Gastrocnemius medialis (tissue), 4 donors: ENCODE data around the gene CSKMT. TPM values are rescaled to one million over a fixed set of nuclear protein-coding genes. Genes with fewer than 3 reads are reported as not detected.

Experiments used
- ATAC-seq, 2 donors: fragments of 150-250 bp; one replicate each; pipeline ENCODE4 v1.9.1; 2016
- DNase-seq, 2 donors: peaks; one replicate each; pipeline ENCODE4 v3.0.0-alpha.2; 2019
- H3K27ac ChIP-seq, 4 donors: fragments of 200-600 bp; sonication (generic); 1 replicate in 1 of 4; 2 replicates in 3 of 4; pipeline ENCODE4 v1.5.1; 2016 to 2018; ENCODE audit warnings: mild to moderate bottlenecking in 2 of 4, moderate library complexity in 1 of 4
- H3K27me3 ChIP-seq, 3 donors: fragments of 200-600 bp; sonication (generic) in 2 of 3; 1 replicate in 1 of 3; 2 replicates in 2 of 3; pipeline versions ENCODE4 v1.5.1 to v1.6.0; 2016 to 2019; ENCODE audit warnings: mild to moderate bottlenecking in 1 of 3, moderate library complexity in 1 of 3
- H3K36me3 ChIP-seq, 2 donors: fragments of 200-600 bp; sonication (generic) in 1 of 2; one replicate each; pipeline ENCODE4 v1.5.1; 2017 to 2018
- H3K4me1 ChIP-seq, 2 donors: fragments of 200-600 bp; sonication (generic) in 1 of 2; one replicate each; pipeline ENCODE4 v1.5.1; 2016 to 2017; ENCODE audit warnings: mild to moderate bottlenecking in 2 of 2
- H3K4me3 ChIP-seq, 4 donors: fragments of 200-600 bp; sonication (generic) in 3 of 4; 1 replicate in 1 of 4; 2 replicates in 3 of 4; pipeline ENCODE4 v1.5.1; 2016 to 2019; ENCODE audit warnings: mild to moderate bottlenecking in 2 of 4
- H3K9me3 ChIP-seq, 3 donors: fragments of 200-600 bp; sonication (generic) in 2 of 3; 1 replicate in 1 of 3; 2 replicates in 2 of 3; pipeline ENCODE4 v1.5.1; 2016 to 2019
- CTCF ChIP-seq, 5 experiments: fragments of 450-650 bp in 3 of 5; fragments of 200-600 bp in 2 of 5; sonication (generic) in 2 of 5; IDR thresholded peaks in 4 of 5; conservative IDR thresholded peaks in 1 of 5; 1 replicate in 4 of 5; 2 replicates in 1 of 5; pipeline ENCODE4 v1.5.1; 2016 to 2019; ENCODE audit warnings: antibody characterized with exemption in 5 of 5, mild to moderate bottlenecking in 3 of 5, moderate library complexity in 3 of 5
- POLR2A ChIP-seq, 2 donors: fragments of 450-650 bp; IDR thresholded peaks; one replicate each; pipeline ENCODE4 v1.6.1; 2017; ENCODE audit warnings: antibody characterized with exemption in 2 of 2, mild to moderate bottlenecking in 2 of 2, moderate library complexity in 2 of 2
- in situ Hi-C, 4 donors: fragments of 200-750 bp; cut with MboI; loops; one replicate each; pipeline versions ENCODE4 v1.15.0 to v1.8.0; 2017; ENCODE audit warnings: low sequenced_read_pairs in 4 of 4
- intact Hi-C: fragments of 100-400 bp; cut with DNase I; formaldehyde crosslinking; loops from one replicate; pipeline ENCODE4 v1.15.1; 2023; ENCODE audit warnings: low total_unique reads
- total RNA-seq, 4 donors: library from RNA; depleted of rRNA; stranded (reverse); fragments of >200 nt; gene quantifications; one replicate each; pipeline versions ENCODE4 v1.1.0 to v1.2.3, GENCODE V29; 2016

CSKMT gene
- total RNA-seq, 4 donors from 2014 or later = 1.7 to 4.5 (median 2.8) TPM

- in situ Hi-C loops (no loop called here), intact Hi-C loops (loop anchor here (2.0 kb wide), 2 partner anchors 26 to 42 kb away; partner anchors contain the start of gene UBXN1)
- peak overlapping the region; percentile 78 to 91 (median 86) for H3K4me3 ChIP-seq
- peaks cover 13 to 18% of the 10 kb centered on the region in 2 donors for H3K4me1 ChIP-seq
- peak overlapping the region; percentile 89 to 95 (median 92) for H3K27ac ChIP-seq
- no peak for TF ChIP-seq POLR2A (IDR thresholded peaks at IDR 0.05)
- TF ChIP-seq CTCF (IDR thresholded peaks at IDR 0.05 in 4 of 5, conservative IDR thresholded peaks at IDR 0.05 in 1 of 5) = no peak
- no peak for DNase-seq
- no peak for ATAC-seq
- no peaks in the 10 kb centered on the region for H3K27me3 ChIP-seq
- H3K9me3 ChIP-seq = no peaks in the 10 kb centered on the region
- H3K36me3 ChIP-seq = peaks cover 0 to 22% of the 10 kb centered on the region in 2 donors
Observed at GRCh38 chr11:62652161-62653006, 12.7 kb upstream of the CSKMT start.

GRCh38 chr11:62654297-62654696 is 10.8 kb upstream of the CSKMT start:
- TF ChIP-seq POLR2A (IDR thresholded peaks at IDR 0.05) (no peak), CTCF (IDR thresholded peaks at IDR 0.05 in 4 of 5, conservative IDR thresholded peaks at IDR 0.05 in 1 of 5) (no peak)
- no peaks in the 10 kb centered on the region for H3K27me3 ChIP-seq
- DNase-seq (no peak), ATAC-seq (no peak)
- no peak overlapping the region for H3K27ac ChIP-seq
- no peak overlapping the region for H3K4me3 ChIP-seq
- in situ Hi-C loops = no loop called here
- H3K4me1 ChIP-seq = peaks cover 12 to 13% of the 10 kb centered on the region in 2 donors
- no peaks in the 10 kb centered on the region for H3K9me3 ChIP-seq
- intact Hi-C loops = no loop called here
- H3K36me3 ChIP-seq = peaks cover 0 to 7% of the 10 kb centered on the region in 2 donors

- Histone ChIP-seq H3K4me1 (peaks cover 6 to 7% of the 10 kb centered on the region in 2 donors), H3K27me3 (no peaks in the 10 kb centered on the region), H3K4me3 (no peak overlapping the region), H3K36me3 (no peaks in the 10 kb centered on the region), H3K27ac (no peak overlapping the region), H3K9me3 (no peaks in the 10 kb centered on the region)
- in situ Hi-C loops = no loop called here
- TF ChIP-seq CTCF (IDR thresholded peaks at IDR 0.05 in 4 of 5, conservative IDR thresholded peaks at IDR 0.05 in 1 of 5) (no peak), POLR2A (IDR thresholded peaks at IDR 0.05) (no peak)
- intact Hi-C loops = no loop called here
- ATAC-seq = no peak
- DNase-seq = no peak
Observed at GRCh38 chr11:62656796-62657429, 8.2 kb upstream of the CSKMT start.

GRCh38 chr11:62664405-62665074 is 572 bp upstream of the CSKMT start:
- intact Hi-C loops = loop anchor here (2.0 kb wide), 1 partner anchor 18 kb away; the partner anchor contains the start of gene GANAB
- in situ Hi-C loops = no loop called here
- DNase-seq (peak in 1 of 2 donors; percentile 60), ATAC-seq (peak; percentile 56 to 78)
- peaks cover 0 to 20% of the 10 kb centered on the region in 2 donors for H3K36me3 ChIP-seq
- TF ChIP-seq POLR2A (IDR thresholded peaks at IDR 0.05) (no peak), CTCF (IDR thresholded peaks at IDR 0.05 in 4 of 5, conservative IDR thresholded peaks at IDR 0.05 in 1 of 5) (no peak)
- no peaks in the 10 kb centered on the region for H3K9me3 ChIP-seq
- H3K27ac ChIP-seq = peak overlapping the region; percentile 82 to 97 (median 88)
- H3K4me1 ChIP-seq = peaks cover 30 to 34% of the 10 kb centered on the region in 2 donors
- H3K4me3 ChIP-seq = peak overlapping the region; percentile 68 to 96 (median 79)
- H3K27me3 ChIP-seq = no peaks in the 10 kb centered on the region
